Measurements from ENCODE around the gene FMR1NB. TPM values are rescaled to one million over a fixed set of nuclear protein-coding genes. Genes with fewer than 3 reads are reported as not detected.

FMR1NB gene
- not detected for total RNA-seq
- not detected for polyA plus RNA-seq

DNA sequence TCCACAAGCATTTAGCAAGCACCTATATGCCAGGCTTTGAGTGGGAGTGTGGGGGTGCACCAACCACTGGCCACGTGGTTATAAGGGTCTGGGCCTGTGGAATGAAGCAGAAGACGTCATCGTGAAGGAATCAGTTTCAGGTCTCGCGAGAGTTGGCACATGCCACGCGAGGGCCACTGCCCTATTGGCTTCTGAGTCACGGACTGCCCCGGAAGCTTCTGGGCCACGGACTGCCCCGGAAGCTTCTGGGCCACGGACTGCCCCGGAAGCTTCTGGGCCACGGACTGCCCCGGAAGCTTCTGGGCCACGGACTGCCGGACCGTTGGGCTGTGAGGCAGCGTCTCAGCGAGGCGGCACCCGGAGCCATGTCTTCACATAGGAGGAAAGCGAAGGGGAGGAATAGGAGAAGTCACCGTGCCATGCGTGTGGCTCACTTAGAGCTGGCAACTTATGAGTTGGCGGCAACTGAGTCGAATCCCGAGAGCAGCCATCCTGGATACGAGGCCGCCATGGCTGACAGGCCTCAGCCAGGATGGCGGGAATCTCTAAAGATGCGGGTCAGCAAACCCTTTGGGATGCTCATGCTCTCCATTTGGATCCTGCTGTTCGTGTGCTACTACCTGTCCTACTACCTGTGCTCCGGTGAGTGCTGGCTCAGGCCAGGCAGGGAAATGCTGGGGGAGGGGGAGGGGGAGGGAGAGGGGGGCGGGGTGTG lies at the start of gene FMR1NB:
Gene FMR1NB, plus strand, starts transcription at position 300 of the 715 bp plus-strand sequence. Its CDS starts 66 bp downstream, at position 366.
- intact Hi-C loops (cut with DNase I) = no loop called here
- H3K9me3 ChIP-seq = no peaks in the 10 kb centered on the region
- 96% methylated on average over 35 of the region's 35 CpGs for WGBS, 2 donors

DNA sequence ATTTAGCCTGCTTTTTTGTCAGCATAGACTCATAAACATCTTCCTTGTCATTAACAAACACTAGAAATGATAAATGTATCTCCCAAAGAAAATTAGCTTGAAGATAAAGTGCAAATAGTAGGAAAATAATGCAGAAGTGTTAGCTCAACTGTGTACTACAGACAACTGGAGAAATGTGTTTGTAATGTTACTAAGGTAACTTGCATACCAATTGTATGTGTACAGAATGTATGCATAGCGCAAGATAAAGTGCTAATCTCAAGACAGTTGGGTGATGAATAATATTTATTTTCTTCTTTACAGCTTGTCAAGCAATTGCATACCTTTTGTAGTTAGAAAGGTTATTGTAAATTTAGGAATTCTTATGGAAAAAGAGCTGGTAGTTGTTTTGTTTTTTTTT lies 47.3 kb upstream of the FMR1NB start:
- Histone ChIP-seq H3K4me3 (no peak overlapping the region), H3K27ac (no peak overlapping the region), H3K36me3 (peaks cover 0 to 52% (median 0%) of the 10 kb centered on the region in 4 donors), H3K27me3 (no peaks in the 10 kb centered on the region), H3K9me3 (no peaks in the 10 kb centered on the region), H3K4me1 (no peaks in the 10 kb centered on the region)
- intact Hi-C loops (cut with DNase I) = no loop called here
- TF ChIP-seq POLR2A (IDR thresholded peaks at IDR 0.05) = no peak
- no peak for TF ChIP-seq CTCF (IDR thresholded peaks at IDR 0.05)
- no peak for TF ChIP-seq EP300 (IDR thresholded peaks at IDR 0.05)
- TF ChIP-seq POLR2AphosphoS5 (IDR thresholded peaks at IDR 0.05) = no peak
- 97 to 100% methylated on average over 1 of the region's 1 CpG for WGBS, 2 donors
- DNase-seq = no peak

More for the DNA sequence above, at the start of gene FMR1NB:
- TF ChIP-seq EP300 (IDR thresholded peaks at IDR 0.05) = no peak
- no peak for TF ChIP-seq POLR2A (IDR thresholded peaks at IDR 0.05)
- TF ChIP-seq CTCF (IDR thresholded peaks at IDR 0.05) = no peak
- no peak for TF ChIP-seq POLR2AphosphoS5 (IDR thresholded peaks at IDR 0.05)
- no peaks in the 10 kb centered on the region for H3K36me3 ChIP-seq
- H3K27me3 ChIP-seq = no peaks in the 10 kb centered on the region
- H3K4me1 ChIP-seq = no peaks in the 10 kb centered on the region
- H3K4me3 ChIP-seq = no peak within 1 kb of the TSS
- no peak within 1 kb of the TSS for H3K27ac ChIP-seq
- no peak for DNase-seq

DNA sequence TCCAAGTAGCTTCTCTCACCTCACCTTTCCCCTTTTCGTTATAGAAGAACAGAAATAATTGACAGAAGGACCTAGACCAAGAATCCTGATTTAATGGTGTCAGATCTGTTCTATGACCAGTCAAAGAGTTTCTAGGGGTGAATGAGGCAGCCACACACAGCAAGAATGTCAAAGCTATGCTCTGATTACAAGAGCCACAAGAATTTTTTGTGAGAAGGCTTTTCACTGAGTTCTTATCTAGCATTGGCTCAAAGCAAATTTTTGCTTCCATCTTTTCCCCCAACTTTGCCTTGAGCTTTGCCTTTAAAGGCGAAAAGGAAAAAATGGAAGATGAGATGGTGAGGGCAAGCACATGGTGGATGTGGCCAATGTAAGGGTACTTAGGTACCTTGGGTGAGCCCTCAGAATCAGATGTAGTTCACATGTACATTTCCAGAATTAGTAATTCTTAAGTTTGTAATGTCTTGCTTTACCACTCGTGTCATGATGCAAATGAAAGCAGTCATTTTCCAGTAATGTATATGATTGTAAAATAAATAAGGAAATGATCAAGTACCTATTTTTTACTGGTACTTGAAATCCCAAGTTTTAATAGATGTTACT lies 45.9 kb upstream of the FMR1NB start:
- DNase-seq = no peak
- TF ChIP-seq EP300 (IDR thresholded peaks at IDR 0.05) (no peak), POLR2A (IDR thresholded peaks at IDR 0.05) (no peak), CTCF (IDR thresholded peaks at IDR 0.05) (no peak), POLR2AphosphoS5 (IDR thresholded peaks at IDR 0.05) (no peak)
- Histone ChIP-seq H3K9me3 (no peaks in the 10 kb centered on the region), H3K27me3 (no peaks in the 10 kb centered on the region), H3K4me1 (no peaks in the 10 kb centered on the region), H3K27ac (no peak overlapping the region), H3K4me3 (no peak overlapping the region), H3K36me3 (peaks cover 0 to 51% (median 0%) of the 10 kb centered on the region in 4 donors)
- WGBS, 2 donors = 95 to 96% methylated on average over 3 of the region's 3 CpGs
- intact Hi-C loops (cut with DNase I) = no loop called here

DNA sequence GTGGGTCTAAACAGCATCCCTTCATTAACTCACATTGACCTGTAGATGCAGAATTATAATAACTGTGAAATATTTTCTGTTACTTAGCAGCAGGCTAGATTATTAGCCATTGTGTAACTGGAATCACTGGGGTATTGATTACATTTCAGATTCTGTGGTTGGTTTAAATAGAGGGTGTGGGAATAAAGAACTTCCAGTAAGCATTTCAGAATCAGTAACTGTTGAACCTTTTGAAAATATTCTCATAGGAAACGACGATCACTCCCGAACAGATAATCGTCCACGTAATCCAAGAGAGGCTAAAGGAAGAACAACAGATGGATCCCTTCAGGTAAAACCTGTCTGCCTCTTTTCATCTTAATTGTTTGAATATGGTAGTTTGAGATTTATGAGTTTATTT lies 35.9 kb upstream of the FMR1NB start:
- H3K9me3 ChIP-seq = no peaks in the 10 kb centered on the region
- H3K36me3 ChIP-seq = peaks cover 0 to 58% (median 3%) of the 10 kb centered on the region in 4 donors
- no peak overlapping the region for H3K4me3 ChIP-seq
- TF ChIP-seq POLR2AphosphoS5 (IDR thresholded peaks at IDR 0.05) = no peak
- no peak for TF ChIP-seq CTCF (IDR thresholded peaks at IDR 0.05)
- no peak for TF ChIP-seq EP300 (IDR thresholded peaks at IDR 0.05)
- TF ChIP-seq POLR2A (IDR thresholded peaks at IDR 0.05) = no peak
- H3K27me3 ChIP-seq = no peaks in the 10 kb centered on the region
- intact Hi-C loops (cut with DNase I) = no loop called here
- no peak overlapping the region for H3K27ac ChIP-seq
- DNase-seq = no peak
- no peaks in the 10 kb centered on the region for H3K4me1 ChIP-seq
- WGBS, 2 donors = 95 to 98% methylated on average over 5 of the region's 5 CpGs

Data from sigmoid colon (tissue), 7 donors.